GM15510 (cell line): ENCODE measurements around the gene THSD8.
A peak's percentile ranks its signal among the peaks of the same experiment; 100 is the strongest.

ENCODE experiments used
- POLR2A ChIP-seq: IDR thresholded peaks from 3 replicates; pipeline ENCODE4 v1.6.1; 2011; ENCODE audit warnings: borderline replicate concordance; ENCODE audit not compliant: insufficient read length; ENCODE audit errors: extremely low read depth

THSD8 gene

DNA sequence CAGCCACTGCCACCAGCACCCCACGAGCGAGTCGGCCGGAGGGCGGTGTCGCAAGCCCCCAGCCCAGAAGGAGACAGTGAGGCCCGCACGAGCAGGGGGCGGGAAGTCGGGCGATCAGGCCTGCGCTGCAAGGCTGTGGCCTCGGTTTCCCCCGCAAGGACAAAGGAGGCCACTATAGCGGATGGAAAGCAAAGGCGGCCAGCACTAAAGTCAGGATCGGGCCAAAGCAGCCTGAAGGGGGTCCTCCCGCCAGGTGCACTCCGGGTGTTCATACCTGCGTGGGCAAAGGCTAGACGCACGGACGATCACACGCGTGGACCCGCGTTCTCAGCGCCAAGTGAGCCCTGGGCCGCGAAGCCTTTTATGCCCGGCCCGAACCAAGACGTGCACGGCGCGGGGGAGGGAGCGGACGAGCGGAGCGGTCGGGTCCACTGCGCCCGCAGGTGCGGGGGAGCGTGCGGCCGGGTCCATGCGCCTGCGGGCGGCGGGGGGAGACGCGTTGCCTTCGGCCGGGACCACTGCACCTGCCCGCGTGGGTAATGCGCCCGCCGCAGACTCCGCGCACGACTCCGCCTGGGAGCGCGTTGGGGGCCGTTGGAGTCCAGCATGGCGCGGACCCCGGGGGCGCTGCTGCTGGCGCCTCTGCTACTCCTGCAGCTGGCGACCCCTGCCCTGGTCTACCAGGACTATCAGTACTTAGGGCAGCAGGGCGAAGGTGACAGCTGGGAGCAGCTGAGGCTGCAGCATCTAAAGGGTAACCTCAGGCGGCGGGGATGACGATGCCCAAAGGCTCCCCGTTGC is at the start of gene THSD8, which contains the start of gene PRDX2:
Gene THSD8, plus strand, starts transcription at position 604 of the 801 bp plus-strand sequence. Its CDS starts 3 bp downstream, at position 607.
Gene PRDX2, minus strand, starts transcription at position 335 of the 801 bp plus-strand sequence. CDS start 539 bp downstream, outside the sequence.
- TF ChIP-seq POLR2A: peak; percentile 93

DNA sequence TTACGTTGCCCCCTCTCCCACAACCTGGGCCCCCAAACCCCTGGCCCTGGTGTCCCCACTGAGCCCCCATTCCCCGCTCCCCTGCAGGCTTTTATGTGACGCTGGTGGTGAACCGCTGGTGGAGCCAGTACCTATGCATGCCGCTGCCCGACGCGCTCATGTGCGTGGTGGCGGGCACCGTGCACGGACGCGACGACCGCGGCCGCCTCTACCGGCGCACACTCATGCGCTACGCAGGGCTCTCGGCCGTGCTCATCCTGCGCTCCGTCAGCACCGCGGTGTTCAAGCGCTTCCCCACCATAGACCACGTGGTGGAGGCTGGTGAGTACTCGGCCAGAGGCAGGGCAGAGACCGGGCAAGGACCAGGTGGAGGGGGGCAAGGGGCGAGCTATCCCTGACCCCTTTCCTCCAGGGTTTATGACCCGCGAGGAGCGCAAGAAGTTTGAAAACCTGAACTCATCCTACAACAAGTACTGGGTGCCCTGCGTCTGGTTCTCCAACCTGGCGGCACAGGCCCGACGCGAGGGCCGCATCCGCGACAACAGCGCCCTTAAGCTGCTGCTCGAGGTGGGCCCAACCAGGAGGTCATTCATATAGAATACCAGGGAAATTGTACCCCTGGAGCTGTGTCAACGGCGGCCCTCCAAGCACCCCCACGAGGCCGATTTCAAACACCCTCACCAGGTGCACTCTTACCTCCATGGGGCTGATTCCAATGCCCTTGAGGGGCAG is 47.2 kb upstream of the THSD8 start:
- no peak for TF ChIP-seq POLR2A

DNA sequence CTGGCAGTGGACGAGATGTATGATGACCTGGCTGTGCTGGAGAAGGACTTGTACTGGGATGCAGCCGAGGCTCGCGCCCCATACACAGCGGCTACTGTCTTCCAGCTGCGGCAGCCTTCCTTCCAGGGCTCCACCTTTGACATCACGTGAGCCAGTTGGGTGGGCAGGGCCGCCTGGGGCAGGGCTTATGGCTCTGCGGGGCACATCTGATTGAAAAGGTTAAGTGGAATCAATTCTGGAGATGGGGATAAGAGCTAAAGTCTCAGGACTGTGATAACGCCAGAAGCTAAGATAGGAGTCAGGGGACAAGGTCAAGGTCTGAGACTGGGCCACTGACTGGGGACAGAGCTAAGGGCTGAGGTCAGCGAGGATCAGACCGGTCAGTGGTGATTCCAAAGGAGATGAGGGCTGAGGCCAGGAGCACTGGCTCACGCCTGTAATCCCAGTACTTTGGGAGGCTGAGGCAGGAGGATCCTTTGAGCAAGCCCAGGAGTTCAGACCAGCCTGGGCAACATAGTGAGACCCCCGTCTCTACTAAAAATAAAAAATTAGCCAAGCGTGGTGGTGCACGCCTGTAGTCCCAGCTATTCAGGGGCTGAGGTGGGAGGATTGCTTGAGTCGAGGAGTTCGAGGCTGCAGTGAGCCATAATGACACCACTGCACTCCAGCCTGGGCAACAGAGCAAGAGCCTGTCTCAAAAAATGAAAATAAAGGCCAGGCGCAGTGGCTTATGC is 45.6 kb upstream of the THSD8 start:
- no peak for TF ChIP-seq POLR2A

DNA sequence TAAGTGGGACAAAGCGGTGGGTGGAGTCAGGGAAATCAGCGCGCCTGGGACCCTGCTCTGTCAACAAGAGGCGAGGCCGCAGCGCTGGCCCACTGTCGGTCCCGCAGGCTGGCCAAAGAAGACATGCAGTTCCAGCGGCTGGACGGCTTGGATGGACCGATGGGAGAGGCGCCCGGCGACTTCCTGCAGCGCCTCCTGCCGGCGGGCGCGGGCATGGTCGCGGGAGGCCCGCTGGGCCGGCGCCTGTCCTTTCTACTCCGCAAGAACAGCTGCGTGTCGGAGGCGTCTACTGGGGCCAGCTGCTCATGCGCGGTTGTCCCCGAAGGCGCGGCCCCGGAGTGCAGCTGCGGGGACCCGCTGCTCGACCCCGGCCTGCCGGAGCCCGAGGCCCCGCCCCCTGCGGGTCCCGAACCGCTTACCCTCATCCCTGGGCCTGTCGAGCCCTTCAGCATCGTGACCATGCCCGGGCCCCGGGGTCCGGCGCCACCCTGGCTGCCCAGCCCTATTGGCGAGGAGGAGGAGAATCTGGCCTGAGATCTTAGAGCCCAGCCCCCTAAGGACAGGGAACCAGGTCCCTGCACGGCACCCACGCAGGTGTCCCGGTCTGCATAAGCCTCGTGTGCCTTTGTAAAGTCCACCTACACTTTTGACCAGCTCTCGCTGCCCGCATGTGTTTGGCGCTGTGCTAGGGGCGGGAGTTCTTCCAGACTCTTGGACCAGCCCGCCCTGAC is 44.2 kb upstream of the THSD8 start:
- no peak for TF ChIP-seq POLR2A

DNA sequence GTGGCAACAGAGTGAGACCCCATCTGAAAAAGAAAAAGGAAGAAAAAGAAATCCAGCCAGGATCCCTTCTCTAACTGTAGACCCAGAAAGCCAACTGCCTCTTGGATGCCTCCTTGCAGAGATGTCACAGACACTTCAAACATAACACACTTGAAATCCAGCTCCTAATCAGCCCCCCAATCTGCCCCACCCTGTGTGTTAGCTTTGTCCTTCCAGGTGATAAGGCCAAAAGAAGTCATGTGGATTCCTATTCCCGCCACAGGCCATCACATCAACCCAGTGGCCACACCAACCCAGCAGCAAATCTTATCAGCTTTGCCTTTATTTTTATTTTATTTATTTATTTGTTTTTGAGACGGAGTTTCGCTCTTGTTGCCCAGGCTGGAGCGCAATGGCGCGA is 42.2 kb upstream of the THSD8 start:
- TF ChIP-seq POLR2A: no peak

DNA sequence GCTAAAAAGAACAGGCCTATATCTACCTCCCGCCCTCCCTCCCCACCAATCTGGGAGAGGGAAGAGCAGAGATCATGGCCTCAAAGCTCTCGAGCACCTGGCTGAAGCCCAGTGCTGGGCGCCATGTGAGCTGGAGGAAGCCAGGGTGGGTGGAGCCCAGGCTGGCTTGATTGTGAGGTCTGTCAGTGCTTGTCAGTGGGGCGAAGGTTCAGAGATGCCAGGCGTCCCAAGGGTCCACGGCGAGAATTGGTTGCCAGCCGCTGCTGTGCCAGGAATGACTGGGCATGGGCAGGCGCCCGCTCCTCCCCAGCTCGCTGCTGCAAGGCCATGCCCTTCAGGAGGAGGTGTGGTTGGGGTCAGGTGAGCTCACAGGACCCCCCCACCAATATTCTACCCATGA is 38.8 kb upstream of the THSD8 start:
- no peak for TF ChIP-seq POLR2A

DNA sequence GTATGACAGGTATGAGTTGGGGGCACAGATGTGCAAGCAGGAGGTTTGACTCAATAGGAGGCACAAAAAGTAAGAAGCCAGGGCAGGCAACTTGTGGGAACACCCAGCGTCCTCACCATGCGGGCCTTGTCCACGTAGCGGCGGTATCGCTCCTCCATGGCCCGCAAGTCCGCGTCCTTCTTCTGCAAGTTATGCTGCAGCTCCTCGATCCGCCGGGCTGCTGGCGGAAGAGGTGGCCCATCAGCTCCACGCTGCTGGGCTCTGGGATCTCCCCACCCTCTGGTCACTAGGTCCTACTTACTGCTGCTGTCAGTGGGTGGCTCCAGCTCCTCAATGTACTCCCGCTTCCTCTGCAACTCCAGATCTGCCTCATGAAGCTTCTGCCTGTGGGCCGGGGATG is 37.2 kb upstream of the THSD8 start:
- no peak for TF ChIP-seq POLR2A

DNA sequence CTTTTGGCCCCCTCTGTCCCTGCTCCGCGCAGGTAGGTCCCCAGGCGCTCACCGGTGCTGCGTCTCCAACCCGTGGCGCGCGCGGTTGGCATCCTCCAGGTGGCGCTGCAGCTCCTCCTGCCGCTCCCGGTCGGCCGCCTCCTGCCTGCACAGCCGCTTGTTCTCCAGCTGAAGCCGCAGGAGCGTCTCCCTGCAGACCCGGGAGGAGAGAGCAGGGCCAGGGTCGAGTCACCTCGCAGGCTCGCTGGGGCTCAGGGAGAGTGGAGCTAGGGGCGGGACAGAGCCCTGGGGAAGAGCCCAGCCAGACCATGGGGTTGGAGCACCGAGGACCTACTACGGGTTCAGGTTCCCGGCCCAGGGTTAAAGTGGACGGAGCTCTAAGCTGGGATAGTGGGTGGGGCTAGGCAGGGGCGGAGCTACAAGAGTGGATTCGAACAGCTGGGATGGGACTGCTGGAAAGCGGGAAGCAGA is 35.8 kb upstream of the THSD8 start:
- TF ChIP-seq POLR2A: no peak

DNA sequence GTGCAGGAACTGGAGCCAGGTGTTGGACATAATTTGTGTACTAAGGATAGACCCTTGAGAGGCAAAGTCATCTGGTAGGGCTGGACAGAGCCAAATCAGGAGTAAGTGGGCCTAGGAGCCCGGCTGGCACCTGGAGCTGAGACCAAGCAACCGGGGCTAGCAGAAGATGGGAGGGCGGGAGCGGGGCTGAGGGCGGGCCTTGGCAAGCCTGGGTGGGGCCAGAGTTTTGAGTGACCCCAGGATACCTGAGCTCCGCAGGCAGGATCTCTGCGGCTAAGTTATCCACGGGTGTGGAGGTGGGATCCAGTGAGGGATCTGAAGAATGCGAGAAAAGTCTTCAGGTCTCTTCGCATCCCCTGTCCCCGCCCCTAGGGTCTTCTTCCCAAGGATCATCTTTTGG is 34.7 kb upstream of the THSD8 start:
- no peak for TF ChIP-seq POLR2A

DNA sequence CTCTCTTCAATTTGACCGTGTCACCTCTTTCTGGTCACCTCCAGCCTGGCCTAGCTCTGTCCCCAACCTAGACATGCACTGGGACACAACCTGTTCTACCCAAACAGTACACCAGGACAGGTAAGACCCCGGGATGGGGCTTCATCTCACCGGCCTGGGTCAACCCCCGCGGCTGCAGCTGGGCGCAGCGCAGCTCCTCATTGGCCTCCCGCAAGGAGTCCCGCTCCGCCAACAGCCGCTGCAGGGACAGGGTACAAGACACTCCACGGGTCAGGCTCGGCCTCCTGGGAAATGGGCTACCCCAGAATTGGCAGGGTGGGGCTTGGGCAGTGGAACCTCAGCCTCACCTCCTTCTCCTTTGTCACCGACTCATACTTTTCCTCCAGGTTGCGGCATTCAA is 34.2 kb upstream of the THSD8 start:
- TF ChIP-seq POLR2A: no peak

DNA sequence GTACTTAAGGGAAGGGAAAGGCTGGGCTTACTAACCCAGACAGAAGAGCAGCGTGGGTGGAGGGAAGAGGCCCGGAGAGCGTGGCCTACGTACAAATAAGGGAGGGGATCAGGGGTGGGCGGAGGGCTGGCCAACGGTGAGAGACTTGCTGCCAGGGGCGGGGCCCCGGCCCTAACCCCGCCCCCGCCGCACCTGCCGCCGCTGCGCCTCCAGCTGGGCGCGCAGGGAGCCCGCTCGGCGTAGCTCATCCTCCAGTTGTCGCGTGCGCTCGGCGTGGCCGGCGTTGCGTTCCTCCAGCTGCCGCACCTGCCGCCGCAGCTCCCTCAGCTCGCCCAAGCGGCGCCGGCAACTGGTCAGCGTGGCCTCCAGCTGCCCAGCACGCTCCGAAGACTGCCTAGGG is 32.2 kb upstream of the THSD8 start:
- TF ChIP-seq POLR2A: no peak

DNA sequence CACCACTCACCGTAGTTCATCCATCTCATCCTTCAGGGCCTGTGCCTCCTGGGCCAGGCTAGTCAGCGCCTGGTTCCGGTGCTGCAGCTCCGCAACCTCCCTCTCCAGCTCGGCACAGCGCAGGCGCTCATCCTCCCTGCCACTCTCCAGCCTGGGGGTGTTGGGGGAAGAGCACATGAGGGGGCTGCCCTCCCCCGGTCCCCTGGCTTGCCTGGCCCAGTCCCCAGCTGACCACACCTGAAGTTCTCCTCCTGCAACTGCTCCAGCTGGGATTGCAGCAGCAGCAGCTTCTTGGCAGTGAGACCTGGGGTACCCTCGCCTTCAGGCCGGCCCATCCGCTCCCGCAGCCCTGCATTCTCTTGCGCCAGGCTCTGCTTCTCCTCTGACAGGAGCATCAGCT is 30.9 kb upstream of the THSD8 start:
- no peak for TF ChIP-seq POLR2A

DNA sequence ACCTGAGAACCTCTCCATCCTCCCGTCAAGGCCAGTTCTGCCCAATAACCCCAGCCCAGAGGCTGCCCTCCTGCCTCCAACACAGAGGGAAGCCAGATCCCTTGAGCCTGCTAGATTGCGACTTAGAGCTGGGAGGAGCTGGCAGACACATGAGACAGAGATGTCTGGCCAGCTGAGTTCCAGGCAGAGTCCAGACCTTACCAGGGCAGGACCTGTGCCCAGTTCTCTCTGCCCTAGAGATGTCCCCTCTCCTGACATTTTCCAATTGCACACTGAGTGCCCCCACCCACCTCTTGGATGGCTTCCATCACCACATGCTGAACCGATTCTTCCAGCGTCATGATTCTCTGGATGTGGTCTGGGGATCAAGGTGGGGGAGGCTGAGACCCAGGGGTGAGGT is 29.5 kb upstream of the THSD8 start:
- TF ChIP-seq POLR2A: no peak

DNA sequence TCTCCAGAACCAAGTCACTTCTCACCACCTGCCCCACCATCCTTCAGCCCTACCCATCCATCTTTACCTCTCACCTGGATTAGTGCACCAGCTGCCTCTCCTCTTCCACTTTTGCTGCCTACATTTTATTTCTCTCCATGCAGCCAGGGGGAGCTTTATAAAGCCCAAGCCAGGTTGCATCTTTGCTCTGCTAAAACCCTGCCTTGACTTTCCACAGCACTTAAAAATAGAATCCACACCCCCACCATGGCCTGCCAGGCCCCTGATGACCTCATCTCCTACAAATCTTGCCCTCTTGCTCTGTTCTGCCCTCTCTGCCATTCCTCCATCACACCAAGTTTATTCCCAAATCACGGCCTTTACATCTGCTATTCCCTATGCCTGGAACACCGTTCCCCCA is 28.3 kb upstream of the THSD8 start:
- TF ChIP-seq POLR2A: no peak
